Uterus (tissue), 2 donors: ENCODE results near the gene ARHGEF28.

Source experiments
- POLR2A ChIP-seq, 2 donors: fragments of 450-650 bp; IDR thresholded peaks; one replicate each; pipeline ENCODE4 v1.6.1; 2016; ENCODE audit warnings: antibody characterized with exemption in 2 of 2, mild to moderate bottlenecking in 1 of 2, moderate library complexity in 1 of 2
- TF ChIP-seq, protein P1 (sequence below), 4 experiments: fragments of 200-600 bp in 2 of 4; fragments of 450-650 bp in 2 of 4; sonication (generic) in 2 of 4; IDR thresholded peaks; one replicate each; pipeline ENCODE4 v1.5.1; 2016 to 2019; ENCODE audit warnings: antibody characterized with exemption in 4 of 4, mild to moderate bottlenecking in 2 of 4, moderate library complexity in 1 of 4

DNA sequence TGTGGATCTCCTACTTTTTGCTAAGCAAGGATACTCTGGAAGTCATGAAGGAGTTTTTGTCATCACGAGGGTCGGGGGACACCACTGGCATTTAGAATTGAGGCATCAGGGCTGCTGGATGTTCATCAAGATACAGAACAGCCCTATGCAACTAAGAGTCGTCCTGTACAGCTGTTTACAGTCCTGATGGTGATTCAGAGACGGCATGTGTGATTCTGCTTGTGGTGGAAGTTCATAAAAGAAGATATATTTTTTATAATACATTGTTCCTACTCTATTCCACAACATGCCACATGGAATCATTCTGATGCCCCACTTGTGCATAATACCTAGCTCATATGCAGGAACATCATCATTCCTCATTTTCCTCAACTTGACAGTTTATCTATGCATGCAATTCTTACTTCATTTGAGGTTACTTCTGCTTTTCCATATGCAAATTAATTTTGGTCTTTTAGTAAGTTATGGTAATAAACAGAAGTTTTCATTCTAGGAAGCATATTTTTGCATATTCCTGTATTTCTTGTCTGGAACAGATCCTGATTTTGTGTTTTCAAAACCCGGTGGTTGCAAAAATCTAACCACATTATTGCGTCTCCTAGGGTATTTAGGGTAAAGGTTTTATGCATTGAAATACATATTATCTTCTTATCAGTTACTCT, 155.2 kb downstream of the ARHGEF28 start:
- TF ChIP-seq, protein P1, sequence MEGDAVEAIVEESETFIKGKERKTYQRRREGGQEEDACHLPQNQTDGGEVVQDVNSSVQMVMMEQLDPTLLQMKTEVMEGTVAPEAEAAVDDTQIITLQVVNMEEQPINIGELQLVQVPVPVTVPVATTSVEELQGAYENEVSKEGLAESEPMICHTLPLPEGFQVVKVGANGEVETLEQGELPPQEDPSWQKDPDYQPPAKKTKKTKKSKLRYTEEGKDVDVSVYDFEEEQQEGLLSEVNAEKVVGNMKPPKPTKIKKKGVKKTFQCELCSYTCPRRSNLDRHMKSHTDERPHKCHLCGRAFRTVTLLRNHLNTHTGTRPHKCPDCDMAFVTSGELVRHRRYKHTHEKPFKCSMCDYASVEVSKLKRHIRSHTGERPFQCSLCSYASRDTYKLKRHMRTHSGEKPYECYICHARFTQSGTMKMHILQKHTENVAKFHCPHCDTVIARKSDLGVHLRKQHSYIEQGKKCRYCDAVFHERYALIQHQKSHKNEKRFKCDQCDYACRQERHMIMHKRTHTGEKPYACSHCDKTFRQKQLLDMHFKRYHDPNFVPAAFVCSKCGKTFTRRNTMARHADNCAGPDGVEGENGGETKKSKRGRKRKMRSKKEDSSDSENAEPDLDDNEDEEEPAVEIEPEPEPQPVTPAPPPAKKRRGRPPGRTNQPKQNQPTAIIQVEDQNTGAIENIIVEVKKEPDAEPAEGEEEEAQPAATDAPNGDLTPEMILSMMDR (IDR thresholded peaks at IDR 0.05): no peak
- no peak for TF ChIP-seq POLR2A (IDR thresholded peaks at IDR 0.05)
